GM19099 (cell line): ENCODE results near the gene IGF2BP3.

Experiments
- POLR2A ChIP-seq: IDR thresholded peaks from 3 replicates; pipeline ENCODE4 v1.6.1; 2011; ENCODE audit warnings: low read depth; ENCODE audit not compliant: insufficient read length; ENCODE audit errors: extremely low read depth

IGF2BP3 gene

DNA sequence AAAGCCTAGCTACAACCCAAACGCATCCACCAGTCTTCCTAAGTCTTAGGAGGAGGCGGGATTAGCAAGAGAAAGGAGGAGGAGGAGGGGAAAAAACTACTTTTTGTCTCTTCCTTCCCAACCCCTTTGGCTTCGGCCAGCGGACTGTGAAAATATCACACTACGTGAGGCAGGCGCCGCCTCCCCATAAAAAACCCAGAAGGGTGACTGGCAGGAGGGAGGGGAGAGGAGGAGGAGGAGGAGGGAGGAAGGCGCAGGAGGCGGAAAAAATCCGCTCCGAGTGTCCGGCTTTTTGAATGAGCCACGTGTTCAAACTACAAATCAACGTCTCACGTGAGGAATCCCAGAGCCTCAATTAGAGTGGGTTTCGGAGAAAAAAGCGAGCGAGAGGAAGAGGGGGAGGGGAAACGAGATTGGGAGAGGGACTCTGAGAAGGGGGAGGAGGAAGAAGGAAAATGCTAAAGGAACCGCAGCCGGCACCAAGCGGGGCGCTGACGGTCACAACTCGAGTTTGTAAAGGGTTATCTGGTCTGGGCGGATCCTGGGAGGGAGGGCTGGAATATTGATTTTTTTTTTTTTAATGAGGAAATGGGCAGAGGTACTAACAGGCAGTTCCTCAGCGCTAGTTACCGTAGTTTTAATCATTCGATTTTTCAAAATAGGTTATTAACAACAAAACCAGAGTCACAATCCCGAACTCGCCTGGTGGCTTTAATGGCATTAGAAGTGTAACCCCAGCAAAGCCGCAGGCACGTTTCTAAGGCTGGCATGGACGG, at the start of gene IGF2BP3:
TSS of gene IGF2BP3 (minus strand) at position 162 of the 776 bp plus-strand sequence. CDS start 381 bp downstream, outside the sequence.
- TF ChIP-seq POLR2A: peak; percentile 37

GRCh38 chr7:23514755-23515154, 44.5 kb upstream of the IGF2BP3 start:
- no peak for TF ChIP-seq POLR2A

GRCh38 chr7:23494009-23494408, 23.7 kb upstream of the IGF2BP3 start:
- TF ChIP-seq POLR2A: no peak

DNA sequence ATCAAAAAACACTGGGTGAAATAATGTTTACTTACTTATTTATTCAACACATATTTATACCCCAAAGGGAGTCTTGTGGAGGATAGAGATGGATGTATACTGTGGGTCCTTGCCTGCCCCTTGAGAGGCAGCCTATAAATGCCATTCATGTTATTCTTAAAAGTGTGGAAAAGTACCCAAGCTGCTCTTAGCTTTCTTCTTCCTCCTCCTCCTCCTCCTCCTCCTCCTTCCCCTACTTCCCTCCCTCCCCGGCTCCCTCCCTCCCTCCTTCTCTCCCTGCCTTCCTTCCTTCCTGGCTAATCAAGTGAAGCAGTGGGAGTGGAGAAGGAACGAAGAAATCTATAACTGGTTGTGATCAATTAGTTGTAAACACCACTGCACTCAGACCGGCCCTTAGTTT, 21.2 kb upstream of the IGF2BP3 start:
- no peak for TF ChIP-seq POLR2A

DNA sequence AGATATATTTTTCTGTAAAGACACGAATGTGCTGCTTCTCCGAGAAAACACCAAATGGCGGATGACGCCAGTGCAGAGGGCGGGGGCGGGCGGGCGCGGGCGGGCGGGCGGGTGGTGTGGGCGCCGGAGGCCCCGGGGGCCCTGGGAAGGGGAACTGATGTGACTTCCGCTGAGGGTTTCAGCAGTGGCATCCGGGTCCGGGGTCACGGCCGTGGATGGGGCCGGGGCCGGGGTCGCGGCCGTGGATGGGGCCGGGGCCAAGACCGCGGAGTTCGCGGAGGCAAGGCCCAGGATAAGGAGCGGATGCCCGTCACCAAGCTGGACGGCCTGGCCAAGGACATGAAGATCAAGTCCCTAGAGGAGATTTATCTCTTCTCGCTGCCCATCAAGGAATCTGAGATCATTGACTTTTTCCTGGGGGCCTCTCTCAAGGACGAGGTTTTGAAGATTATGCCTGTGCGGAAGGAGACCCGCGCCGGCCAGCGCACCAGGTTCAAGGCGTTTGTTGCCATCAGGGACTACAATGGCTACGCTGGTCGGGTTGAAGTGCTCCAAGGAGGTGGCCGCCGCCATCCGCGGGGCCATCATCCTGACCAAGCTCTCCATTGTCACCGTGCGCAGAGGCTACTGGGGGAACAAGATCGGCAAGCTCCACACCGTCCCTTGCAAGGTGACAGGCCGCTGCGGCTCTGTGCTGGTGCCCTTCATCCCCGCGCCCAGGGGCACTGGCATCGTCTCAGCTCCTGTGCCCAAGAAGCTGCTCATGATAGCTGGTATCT, 20.3 kb upstream of the IGF2BP3 start:
- peak; percentile 59 for TF ChIP-seq POLR2A

- TF ChIP-seq POLR2A: no peak
Measured at GRCh38 chr7:23487670-23488069, 17.4 kb upstream of the IGF2BP3 start.

DNA sequence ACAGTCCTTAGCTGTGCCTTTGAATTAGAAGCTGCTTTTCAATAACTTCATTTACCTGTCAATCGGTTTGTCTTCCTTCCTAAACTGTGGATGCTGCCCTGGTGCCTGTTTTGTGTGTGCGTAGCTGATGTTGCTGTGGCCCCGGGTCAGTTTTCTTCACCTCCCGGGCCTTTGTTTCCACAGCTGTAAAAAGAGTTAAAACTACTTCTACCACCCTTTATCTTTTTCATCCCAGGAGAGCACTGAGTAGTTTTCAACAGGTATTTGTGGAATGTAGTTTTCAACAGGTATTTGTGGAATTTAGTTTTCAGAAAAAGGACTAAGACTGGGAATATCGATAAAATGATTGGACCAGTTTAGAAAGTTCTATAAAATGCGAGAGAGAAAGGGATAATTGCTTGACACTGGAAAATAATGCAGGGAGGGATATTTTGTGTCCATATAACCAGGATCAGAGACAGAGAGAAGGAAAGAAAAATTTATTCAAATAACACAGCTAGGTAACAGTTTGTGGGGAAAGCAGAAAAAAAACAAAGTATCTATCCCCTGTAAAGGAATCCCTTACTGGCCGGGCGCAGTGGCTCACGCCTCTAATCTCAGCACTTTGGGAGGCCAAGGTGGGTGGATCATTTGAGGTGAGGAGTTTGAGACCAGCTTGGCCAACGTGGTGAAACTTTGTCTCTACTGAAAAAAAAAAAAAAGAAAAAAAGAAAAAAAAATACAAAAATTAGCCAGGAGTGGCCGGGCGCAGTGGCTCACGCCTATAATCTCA, 15.9 kb upstream of the IGF2BP3 start:
- TF ChIP-seq POLR2A: no peak

DNA sequence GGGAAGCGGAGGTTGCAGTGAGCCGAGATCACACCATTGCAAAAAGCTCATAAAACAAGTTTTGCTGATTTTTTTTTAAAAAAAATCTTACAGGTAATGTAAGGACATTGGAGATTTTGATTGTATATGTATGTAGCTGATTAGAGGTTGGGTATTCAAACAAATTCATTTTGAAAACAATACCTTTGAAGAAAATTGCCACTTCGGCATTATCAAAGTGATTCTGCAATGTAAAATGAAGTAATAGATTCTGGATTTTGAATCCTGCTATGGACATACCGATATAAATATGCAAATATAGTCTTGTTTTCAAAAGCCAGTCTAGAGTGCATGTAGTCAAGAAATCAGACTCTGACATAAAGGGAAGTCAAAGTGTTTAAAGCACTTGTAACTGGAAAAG, 12.4 kb upstream of the IGF2BP3 start:
- TF ChIP-seq POLR2A: no peak

DNA sequence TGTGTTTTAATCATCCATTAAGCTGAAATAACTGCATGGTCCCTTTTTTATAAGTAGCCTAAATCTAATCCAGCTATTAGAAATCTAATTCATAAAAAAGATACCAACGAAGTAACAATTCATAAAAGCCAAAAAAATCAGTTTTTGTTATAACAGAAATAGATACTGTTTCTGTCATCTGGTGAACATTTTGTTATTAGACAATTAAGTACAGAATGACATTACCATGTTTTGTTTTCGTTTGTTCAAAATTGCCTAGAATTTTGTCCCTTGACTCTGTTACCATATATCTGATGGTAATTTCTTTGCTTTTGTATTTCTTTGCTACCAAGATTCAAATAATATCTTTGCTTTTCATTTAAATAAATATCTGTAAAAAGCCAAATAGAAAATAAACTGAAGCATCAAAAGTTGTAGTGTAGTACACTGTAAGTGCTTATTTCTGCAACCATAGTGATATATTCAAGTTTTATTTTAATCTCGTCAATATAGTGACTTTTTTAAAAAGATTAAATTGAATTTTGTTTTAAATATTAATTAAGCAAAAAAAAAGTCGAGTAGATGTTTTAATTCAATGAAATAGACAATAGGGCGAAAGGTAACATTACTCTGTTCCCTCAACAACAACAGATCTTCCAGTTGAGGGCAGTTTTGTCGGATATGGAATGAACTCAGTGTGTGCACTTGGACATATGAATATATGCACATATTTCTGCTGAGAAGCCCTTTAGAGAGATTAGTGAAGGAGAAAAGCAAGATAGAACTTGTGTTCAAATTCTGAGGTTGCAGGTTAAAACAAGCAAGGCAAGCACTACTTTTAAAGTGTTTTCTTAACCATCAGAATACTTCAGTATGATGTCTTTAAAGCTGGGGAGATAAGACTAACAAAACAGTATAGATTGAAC, 7.9 kb upstream of the IGF2BP3 start:
- TF ChIP-seq POLR2A: no peak

DNA sequence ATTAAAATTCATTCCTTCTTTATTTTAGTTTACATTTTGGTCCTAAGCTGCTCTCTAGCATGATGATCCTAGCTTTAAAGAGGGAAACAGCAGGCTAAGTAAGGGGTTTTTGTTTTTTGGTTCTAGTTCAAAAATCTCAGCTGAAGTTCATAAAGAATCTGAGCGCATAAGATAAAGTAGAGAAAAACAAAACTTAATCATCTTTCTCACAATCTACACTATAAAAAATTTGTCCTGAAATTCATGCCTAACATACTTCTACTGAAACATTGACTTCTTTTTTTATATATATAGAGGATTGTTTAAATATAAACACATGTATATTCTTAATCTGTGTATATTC, 6.8 kb upstream of the IGF2BP3 start:
- TF ChIP-seq POLR2A: no peak

GRCh38 chr7:23476286-23477156, 6.2 kb upstream of the IGF2BP3 start:
- no peak for TF ChIP-seq POLR2A

DNA sequence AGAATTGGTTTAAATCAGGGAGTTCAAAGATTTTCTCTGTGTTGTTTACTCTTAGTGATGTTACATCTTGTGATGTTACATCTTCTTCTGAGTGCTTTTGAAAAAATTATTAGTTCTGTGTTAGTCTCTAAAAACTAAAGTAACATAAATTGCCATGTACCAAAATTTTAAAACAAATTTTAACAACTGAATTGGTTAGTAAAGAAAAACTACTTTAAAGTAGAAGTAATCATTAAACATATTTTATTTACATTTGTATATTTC, 5.2 kb upstream of the IGF2BP3 start:
- TF ChIP-seq POLR2A: no peak

GRCh38 chr7:23474829-23475575, 4.7 kb upstream of the IGF2BP3 start:
- TF ChIP-seq POLR2A: no peak
